Daoy (cell line): Measurements from ENCODE around the gene SLC11A1. TPM values are rescaled to one million over a fixed set of nuclear protein-coding genes. Genes with fewer than 3 reads are reported as not detected.

Source experiments
- DNase-seq: peaks from one replicate; pipeline ENCODE4 v3.0.0-alpha.2; 2015; ENCODE audit warnings: low read depth
- total RNA-seq: library from RNA; depleted of rRNA; stranded (reverse); fragments of >200 nt; shearing (Covaris generic); gene quantifications from 2 replicates; pipeline ENCODE4 v1.2.3, GENCODE V29; 2014; rRNA removed

Gene SLC11A1, protein sequence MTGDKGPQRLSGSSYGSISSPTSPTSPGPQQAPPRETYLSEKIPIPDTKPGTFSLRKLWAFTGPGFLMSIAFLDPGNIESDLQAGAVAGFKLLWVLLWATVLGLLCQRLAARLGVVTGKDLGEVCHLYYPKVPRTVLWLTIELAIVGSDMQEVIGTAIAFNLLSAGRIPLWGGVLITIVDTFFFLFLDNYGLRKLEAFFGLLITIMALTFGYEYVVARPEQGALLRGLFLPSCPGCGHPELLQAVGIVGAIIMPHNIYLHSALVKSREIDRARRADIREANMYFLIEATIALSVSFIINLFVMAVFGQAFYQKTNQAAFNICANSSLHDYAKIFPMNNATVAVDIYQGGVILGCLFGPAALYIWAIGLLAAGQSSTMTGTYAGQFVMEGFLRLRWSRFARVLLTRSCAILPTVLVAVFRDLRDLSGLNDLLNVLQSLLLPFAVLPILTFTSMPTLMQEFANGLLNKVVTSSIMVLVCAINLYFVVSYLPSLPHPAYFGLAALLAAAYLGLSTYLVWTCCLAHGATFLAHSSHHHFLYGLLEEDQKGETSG
- not detected in 2 replicates for total RNA-seq

DNA sequence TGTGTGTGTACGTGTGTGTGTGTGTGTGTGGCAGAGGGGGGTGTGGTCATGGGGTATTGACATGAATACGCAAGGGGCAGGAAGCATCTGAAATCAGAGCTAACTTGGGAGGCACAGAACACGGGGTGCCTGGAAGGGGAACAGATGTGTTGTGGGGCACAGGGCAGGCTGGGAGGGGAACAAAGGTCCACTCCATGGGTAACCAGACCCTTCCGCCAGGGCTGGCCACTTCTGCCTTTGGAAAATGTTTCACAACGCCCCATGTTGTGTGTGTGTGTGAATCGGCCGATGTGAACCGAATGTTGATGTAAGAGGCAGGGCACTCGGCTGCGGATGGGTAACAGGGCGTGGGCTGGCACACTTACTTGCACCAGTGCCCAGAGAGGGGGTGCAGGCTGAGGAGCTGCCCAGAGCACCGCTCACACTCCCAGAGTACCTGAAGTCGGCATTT lies at the start of gene SLC11A1:
TSS of gene SLC11A1 (plus strand) at position 358 of the 451 bp plus-strand sequence. CDS start 96 bp downstream, outside the sequence.
- DNase-seq: no peak

DNA sequence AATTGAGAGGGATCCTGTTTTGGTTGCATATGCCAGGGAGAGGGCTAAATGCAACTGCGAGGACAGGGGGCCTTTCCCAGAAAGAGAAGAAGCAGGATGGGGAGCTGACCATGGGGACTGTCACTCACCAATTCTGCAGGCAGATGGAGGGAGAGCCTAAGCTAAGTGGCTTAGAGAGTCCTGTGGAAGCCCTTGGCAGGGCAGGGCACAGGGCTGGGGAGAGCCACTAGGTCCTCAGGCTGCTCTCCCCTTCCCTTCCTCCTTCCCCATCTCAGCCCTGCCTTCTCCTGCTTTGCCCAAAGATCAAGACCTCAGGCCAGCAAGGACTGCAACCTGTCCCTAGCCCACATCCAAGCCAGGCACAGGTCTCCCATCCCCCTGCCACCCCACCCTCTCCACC lies 49.8 kb upstream of the SLC11A1 start:
- DNase-seq: no peak

DNA sequence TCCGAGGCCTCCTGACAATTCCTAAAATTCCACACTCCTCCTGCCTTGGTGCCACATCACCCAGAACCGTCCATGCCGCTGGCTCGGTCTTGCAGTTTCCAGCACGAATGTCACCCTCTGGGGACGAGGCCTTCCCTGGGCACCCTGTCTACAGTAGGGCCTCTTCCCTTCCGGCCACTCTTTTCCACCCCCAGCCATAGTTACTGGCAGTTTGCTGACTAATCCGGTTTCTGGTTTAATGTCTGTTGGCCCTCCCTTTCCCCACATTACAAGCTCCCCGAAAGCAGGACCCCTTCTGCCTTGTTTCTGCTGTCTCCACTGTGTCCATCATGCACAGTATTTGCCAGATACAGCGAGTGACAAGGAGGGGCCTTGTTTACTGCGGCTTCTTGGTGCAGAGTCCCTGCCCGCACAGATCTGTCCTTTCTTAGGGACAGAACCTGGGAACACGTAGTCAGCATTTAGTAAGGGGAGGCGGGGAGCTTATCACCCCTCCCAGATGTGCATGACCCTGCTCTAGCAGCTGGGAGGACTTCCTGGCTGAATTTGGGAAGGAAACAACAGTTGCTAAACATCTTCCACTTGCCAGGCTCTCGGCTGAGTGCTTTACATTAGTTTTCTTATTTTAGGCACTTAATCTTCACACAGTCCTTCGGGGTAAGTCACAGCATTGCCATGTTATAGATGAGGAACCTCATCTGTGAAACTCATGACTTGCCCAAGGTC lies 49.0 kb upstream of the SLC11A1 start:
- no peak for DNase-seq

DNA sequence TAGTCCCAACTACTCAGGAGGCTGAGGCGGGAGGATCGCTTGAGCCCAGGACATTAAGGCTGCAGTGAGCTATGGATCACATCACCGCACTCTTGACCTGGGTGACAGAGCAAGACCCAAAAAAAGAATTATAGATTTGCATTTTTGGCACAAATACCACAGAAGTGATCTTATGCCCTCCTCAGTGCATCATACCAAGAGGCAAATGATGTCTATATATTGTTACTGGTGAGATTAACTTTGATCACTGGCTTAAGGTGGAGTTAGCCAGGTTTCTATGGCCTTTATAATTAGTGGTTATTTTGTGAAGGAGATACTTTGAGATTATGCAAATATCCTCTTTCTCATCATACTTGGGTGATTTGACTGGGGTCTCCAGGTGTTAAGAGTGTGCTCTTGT lies 47.5 kb upstream of the SLC11A1 start:
- no peak for DNase-seq

DNA sequence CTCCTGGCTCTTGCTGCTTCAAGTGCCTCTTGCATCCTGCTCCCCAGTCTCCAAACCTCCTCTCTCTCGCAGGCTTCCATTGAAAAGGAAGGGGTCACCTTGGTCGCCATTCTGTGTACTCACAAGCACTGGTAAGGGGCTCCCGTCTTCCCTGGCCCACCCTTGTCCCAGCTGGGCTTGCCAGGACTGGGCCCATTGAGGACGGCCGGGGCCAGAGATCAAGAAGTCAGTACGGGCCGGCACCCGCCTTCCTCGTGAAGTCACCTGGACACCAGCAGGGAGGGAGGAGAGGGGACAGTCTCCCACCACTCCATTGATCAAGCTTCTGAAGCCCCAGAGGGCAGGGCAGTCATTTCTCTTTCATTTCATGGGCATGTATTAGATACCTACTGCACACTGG lies 41.4 kb upstream of the SLC11A1 start:
- DNase-seq: no peak

DNA sequence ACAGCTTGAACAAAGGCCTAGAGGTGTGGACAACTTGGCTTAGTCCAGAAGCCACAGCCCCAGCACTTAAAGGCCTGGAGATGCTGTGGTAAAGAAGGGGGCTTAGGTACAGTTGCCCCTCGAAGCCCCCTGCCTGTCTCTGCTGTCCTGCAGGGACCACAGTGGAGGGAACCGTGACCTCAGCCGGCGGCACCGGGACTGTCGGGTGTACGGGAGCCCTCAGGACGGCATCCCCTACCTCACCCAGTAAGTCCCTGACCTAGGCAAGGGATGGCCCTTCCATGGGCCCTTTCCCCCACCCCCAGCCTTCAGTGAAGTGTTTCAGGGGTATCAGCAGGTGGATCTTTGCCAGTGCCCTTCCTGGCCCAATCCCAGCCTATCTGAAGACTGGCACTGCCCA lies 40.7 kb upstream of the SLC11A1 start:
- no peak for DNase-seq

DNA sequence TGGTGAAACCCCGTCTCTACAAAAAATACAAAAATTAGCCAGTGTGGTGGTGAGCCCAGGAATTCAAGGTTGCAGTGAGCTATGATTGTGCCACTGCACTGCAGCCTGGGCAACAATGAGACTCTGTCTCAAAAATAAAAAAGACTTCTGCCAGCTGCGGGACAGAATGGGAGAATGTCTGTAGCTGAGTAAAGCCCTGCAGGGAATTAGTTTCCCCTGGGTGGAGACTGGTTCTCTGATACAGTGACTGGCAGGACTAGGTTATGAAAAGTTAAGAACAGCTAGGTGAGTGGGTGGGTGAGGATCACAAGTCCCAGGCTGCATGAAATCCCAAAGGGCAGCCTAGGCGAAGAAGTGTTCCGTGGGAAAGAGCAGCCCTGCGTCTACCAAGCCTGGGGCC lies 39.2 kb upstream of the SLC11A1 start:
- DNase-seq: no peak

DNA sequence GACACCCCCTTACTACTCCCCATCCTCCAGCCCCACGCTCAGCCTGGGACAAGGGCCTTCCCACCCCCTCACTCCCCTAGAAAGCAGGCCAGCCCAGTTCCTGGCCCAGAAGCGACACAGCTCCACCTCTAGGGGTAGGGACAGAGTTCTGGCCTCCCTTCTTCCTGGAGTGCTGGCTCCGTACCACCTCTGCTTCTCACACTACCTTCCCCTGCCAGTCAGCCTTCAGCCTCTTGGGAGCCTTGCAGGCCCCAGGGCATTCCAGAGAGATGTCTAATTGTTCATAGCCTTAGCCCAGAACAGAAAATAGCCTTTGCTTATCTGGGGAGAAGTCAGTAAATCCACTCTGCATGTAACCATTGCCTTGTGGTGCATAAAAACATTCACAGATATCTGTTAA lies 38.5 kb upstream of the SLC11A1 start:
- peak; percentile 23 for DNase-seq

DNA sequence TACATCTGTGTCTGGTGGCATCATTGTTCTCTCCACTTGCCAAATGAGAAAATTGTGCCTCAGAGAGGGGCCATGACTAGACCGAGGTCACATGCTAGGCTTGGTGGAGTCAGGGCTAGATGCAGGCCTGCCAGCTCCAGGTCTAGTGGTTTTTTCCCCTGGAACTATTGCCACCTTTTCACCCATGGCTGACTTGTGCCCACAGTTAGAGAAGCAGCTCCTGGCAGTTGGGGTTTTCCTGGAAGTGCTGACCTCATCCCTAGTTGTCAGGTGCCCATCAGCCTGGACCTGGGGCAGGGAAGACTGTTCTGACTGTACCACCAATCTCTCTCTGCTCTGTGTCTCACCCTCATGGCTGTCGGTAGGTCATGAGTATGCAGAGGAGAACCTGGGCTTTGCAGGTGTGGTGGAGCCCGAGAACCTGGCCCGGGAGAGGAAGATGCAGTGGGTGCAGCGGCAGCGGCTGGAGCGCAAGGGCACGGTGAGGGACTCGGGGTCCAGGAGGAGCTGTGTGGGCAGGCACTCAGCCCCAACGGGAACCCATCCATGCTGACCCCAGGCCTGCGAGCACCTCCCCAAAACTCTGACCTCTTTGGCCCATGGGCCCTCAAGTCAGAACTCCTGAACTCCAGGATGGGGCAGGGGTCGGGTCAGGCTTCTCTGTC lies 37.9 kb upstream of the SLC11A1 start:
- DNase-seq: no peak

DNA sequence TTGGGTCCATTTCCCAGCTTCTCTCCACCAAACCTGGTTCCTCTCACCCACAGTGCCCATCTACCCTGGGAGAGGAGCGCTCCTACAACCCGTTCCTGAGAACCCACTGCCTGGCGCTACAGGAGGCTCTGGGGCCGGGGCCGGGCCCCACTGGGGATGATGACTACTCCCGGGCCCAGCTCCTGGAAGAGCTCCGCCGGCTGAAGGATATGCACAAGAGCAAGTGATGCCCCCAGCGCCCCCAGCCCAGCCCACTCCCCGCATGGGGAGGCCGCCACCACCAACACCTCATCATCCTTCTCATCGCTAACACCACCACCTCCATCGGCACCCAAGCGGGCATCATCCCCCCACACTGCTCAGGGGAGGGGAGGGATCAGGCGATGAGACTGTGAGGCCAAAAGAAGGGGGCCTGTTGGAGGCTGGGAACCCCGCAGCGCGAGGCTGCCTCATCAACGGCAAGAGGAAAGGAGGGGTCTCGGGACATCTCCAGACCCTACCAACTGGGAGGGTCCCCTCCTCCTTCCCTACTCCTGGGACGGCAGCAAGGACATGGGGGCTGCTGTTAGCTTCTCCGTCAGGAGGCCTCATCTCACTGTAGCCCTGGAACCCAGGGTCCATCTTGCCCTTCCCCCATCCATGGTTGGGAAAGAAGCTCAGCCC lies 37.2 kb upstream of the SLC11A1 start:
- no peak for DNase-seq

DNA sequence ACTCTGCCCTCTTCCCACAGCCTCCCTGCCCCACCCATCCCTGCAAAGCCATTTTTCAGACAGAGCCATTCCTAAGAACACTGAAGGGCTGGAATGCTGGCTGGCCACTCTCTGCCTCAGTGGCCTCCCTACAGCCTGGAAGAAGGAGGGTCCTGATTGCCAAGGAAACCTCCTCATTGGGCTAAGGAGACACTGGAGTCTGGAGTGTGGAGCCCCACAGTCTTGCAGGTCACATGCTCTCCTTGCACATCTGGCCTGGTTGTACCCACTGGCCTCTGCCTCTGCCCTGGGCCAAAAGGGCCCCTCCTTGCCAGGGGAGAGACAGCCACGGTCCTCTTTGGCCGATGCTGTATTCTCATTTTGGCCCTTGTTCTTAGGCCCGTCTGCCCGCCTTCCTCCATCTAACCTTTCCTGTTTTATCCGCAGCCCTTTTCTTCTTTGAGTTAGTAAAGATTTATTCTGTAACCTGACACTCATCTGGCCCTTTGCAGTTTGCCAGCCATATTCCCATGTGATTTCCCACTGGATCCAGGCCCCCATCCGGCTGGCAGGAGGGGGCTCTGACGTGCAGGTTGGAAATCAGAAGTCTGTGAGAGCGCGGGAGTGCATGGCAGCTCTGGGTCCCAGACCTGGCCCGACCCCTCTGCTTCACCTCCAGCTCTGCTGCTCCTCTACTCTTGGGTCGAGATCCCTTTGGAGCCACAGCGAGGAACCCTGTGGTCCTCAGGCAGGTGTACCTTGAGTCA lies 36.4 kb upstream of the SLC11A1 start:
- DNase-seq: no peak

DNA sequence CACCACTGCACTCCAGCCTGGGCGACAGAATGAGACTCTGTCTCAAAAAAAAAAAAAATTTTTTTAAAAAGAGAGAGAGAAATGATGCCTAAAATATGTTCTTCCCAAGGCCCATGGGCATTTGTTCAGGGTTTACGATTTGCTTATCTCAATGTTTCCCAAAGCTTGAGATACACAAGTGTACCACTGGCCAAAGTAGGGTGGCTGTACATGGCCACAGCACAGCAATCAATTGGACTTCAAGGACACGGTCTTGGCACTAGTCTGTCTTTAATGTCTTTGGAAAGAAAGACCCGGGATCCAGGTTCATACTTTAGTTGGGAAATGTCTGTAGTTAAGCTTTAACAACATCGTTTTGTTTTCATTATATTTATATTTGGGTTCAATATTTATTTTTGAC lies 34.9 kb upstream of the SLC11A1 start:
- no peak for DNase-seq

DNA sequence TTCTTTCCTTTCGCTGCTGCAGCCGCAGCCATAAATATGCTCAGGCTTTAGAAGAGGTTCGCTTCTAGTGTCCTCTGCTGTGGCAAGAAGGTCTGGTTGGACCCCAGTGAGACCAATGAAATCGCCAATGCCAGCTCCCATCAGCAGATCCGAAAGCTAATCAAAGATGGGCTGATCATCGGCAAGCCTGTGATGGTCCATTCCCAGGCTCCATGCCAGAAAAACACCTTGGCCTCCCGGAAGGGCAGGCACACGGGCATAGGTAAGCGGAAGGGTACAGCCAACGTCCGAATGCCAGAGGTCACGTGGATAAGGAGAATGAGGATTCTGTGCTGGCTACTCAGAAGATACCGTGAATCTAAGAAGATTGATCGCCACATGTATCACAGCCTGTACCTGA lies 28.0 kb upstream of the SLC11A1 start:
- DNase-seq: no peak

DNA sequence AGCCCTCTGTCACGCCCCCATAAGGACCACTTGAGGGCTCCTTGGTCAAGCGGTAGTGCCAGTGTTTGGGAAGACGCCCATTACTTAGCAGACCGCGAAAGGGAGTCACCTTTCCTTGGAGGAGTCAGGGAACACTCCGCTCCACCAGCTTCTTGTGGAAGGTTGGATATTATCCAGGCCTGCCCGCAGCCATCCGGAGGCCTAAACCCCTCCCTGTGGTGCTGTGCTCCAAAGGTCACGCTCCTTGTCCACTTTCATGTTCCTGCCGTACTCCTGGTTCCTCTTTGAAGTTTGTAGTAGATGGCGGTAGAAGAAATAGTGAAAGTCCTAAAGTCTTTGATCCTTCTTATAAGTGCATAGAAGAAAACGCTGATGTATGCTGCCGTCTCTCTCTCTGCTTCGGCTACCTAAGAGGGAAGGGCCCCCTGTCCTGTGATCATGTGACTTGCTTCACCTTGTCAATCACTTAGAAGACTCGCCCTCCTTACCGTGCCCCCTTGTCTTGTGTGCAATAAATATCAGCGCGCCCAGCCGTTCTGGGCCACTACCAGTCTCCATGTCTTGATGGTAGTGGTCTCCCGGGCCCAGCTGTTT lies 27.1 kb upstream of the SLC11A1 start:
- DNase-seq: no peak

DNA sequence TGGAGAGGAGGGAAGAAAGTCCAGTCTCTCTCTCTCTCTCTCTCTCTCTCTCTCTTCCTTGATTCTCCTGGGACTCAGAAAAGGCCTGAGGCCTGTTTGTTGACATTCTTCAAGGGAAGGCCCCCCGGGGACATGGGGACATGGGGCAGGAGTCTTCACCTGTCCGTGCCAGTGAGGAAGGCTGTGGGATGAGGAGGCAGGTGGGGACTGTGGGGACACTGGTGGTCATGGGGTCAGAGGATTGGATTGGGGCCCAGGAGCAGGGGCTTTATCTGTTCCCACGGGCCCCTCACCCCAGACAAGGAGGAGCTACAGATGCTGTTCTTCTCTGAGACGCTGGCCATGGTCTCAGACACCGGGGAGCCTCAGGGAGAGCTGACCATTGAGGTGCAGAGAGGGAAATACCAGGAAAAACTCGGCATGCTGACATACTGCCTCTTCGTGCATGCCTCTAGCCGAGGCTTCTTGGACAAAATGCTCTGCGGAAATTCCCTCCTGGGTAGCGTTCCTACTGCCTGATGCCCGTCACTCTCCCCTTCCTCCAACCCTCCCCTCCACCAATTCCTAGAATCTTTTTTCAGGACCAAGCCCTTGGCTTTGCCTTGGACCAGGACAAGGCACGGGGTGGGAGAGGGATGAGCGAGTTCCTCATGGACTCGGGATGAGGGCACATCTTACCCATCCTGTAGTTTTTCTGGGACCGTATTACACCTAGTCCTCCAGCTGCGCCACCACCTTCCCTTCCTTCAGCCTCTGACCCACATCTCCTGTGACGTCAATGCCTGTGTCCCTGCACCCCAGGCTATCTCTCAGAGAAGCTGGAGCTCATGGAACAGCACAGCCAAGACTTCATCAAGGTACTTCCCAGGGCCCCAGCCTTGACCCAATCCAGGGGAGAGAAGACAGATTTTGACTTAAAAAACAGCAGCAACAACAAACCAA lies 24.6 kb upstream of the SLC11A1 start:
- DNase-seq: no peak

DNA sequence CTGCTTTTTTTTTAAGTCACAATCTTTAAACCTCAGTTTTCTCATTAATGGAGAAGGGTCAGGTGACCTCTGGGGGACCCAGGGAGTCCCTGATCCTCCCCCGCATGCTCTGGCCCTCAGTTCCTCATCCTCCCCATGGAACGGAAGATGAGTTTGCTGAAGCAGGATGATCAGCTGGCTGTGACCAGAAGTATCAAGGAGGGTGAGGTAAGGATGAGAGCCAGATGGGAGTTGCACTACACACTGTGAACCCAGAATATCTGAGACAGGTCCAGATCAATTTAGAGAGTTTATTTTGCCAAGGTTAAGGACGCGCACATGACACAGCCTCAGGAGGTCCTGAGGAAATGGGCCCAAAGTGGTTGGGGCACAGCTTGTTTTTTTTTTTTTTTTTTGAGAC lies 21.6 kb upstream of the SLC11A1 start:
- no peak for DNase-seq

DNA sequence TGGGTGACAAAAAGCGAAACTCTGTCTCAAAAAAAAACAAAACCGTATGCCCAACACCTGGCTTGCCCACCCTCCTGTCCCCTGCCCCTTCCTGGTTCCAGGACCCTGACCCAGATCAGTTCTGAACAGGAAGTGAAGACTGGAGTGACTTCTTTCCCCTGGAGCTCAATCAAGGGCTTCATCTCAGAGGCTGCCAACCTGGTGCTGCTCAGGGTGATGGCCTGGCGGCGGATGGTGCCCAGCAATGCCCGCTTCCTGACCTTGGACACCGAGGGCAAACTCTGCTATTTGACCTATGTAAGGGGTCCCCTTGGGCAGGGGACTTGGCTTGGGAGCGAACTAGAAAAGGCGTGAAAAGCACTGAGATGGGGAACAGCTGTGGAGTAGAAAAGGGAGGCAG lies 19.5 kb upstream of the SLC11A1 start:
- DNase-seq: no peak

DNA sequence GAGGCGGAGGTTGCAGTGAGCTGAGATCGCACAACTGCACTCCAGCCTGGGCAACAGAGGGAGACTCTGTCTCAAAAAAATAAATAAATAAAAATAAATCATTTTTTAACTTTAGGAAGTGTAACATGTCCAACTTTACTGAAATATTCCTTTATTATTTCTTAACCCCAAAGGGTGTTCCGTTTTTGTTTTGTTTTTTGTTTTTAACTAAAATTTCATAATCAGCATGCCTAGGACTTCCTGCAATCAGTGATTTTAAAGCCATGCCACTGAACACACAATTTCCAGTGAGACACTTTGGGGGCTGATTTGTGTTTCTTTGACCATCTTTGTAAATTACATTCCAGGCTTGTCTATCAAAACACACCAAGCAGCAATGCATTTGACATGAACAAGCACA lies 18.3 kb upstream of the SLC11A1 start:
- DNase-seq: no peak

DNA sequence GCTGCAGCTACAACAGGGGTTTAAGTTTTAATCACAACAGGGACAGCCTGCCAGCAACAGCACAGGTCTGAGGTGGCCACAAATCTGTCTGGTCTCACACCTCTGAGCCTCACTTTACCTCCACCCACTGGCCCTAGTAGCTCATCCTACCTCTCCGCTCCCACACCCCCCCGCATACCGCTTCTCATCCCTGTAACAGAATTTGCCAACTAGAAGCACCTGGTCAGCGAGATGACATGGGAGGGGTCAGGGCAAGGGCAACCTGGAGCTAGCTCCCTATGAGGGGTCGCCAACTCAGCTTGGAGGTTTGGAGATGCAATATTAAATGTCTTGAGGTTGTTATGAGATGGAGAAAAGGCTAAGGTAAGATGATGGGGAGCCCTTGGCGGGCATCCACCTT lies 17.9 kb upstream of the SLC11A1 start:
- DNase-seq: no peak
